A673 (cell line): Measurements from ENCODE around the gene EPB41.

ENCODE experiments used
- EZH2 ChIP-seq: fragments of 200-600 bp; sonication (generic); IDR thresholded peaks from 2 replicates; pipeline ENCODE4 v1.6.1; 2017; ENCODE audit warnings: borderline replicate concordance, low read depth, mild to moderate bottlenecking, mixed read lengths, antibody characterized with exemption, low read length; ENCODE audit not compliant: poor library complexity, severe bottlenecking
- TF ChIP-seq, protein P1 (sequence below): fragments of 300-800, 200-600 bp; sonication (generic); conservative IDR thresholded peaks from 2 replicates; pipeline ENCODE4 v1.5.1; 2017; ENCODE audit warnings: low read depth, mild to moderate bottlenecking, antibody characterized with exemption, low read length, moderate library complexity, mixed read lengths

DNA sequence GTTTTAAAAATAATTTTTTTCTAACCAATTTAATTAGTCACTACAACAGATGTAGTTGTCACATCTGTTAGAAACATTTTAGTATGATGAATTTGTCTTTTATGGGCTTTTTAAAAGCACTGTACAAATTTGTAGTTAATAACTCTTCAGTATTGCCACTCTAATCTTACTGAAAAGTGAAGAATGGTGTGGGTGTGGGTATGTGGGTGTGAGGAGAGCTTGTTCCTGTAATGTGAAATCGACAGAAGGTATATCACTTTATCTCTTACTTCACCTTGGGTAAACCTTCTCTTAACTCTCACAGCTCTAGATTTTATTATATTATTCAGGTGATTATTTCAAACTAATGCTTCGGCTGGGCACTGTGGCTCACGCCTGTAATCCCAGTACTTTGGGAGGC lies 166.8 kb downstream of the EPB41 start:
- TF ChIP-seq, protein P1, sequence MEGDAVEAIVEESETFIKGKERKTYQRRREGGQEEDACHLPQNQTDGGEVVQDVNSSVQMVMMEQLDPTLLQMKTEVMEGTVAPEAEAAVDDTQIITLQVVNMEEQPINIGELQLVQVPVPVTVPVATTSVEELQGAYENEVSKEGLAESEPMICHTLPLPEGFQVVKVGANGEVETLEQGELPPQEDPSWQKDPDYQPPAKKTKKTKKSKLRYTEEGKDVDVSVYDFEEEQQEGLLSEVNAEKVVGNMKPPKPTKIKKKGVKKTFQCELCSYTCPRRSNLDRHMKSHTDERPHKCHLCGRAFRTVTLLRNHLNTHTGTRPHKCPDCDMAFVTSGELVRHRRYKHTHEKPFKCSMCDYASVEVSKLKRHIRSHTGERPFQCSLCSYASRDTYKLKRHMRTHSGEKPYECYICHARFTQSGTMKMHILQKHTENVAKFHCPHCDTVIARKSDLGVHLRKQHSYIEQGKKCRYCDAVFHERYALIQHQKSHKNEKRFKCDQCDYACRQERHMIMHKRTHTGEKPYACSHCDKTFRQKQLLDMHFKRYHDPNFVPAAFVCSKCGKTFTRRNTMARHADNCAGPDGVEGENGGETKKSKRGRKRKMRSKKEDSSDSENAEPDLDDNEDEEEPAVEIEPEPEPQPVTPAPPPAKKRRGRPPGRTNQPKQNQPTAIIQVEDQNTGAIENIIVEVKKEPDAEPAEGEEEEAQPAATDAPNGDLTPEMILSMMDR, result no peak
- TF ChIP-seq EZH2, result no peak
